ENCODE measurements around the gene KHNYN.

GRCh38 chr14:24438223-24439097, 8.7 kb downstream of the KHNYN start:
- TF ChIP-seq FOXA1 (IDR thresholded peaks at IDR 0.05) (no peak), FOXM1 (IDR thresholded peaks at IDR 0.05; ENCODE audit: borderline replicate concordance) (no peak), BHLHE40 (IDR thresholded peaks at IDR 0.05; ENCODE audit: borderline replicate concordance) (no peak), FOXK2 (IDR thresholded peaks at IDR 0.05) (no peak), ARNT (IDR thresholded peaks at IDR 0.05) (no peak), LEF1 (IDR thresholded peaks at IDR 0.05; ENCODE audit: borderline replicate concordance) (no peak), NFRKB (IDR thresholded peaks at IDR 0.05) (no peak), ZNF384 (IDR thresholded peaks at IDR 0.05) (no peak), PKNOX1 (IDR thresholded peaks at IDR 0.05) (no peak)
